ENCODE results near the gene TMEM175. TPM values are rescaled to one million over a fixed set of nuclear protein-coding genes. Genes with fewer than 3 reads are reported as not detected.

Gene TMEM175
- total and polyA plus RNA-seq, 9 of the 15 experiments (the other 6 are each of a cell fraction or from before 2014, with no cell fraction given) = 0.13 to 30.9 (median 9.4) TPM

DNA sequence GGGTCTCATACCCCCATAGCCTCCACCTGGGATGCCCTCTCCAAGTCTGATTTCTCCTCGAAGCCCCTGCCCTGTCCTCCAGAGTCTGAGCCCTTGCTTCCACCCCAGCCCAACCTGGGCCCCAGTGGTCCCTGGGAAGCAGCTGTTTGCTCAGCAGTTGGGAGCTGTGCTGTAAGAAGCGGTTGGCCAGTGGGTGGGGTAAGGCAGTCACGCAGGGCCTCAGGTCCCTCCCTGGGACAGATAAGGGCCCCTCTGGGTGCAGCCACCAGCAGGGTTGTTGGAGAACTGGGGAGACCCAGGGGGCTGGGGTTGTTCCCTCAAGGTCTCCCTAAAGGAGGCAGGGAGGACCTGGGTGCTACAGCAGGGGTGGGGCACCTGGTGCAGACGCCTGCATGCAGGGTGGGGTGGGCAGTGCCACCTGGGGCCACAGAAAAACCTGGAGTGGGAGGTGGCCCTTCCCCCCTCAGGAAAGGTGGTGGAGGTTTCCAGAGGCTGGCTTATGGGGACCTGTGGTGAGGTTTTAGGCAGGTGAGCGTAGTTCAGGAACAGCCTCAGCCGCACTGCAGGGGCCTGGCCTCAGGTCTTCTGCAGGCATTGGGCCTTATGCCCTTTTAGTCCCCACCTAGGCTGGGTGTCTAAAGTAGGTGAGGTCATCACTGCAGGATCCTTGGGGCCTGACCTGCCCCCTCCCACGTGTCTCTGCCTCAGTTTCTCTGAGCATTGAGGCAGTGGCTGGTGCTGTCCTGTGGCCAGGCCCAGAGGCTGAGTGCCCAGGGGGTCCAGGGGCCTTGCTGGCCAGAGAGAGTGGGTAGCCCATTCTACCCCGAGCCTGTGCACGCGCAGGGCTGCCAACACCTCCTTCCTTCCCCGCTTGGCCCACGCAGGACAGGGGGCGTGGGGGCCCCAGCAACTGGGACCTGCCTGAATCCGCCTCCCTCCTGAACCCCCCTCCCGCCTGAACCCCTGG lies 64.1 kb downstream of the TMEM175 start (continued):
- TF ChIP-seq ZNF717 (CRISPR knock-in tag; IDR thresholded peaks at IDR 0.05) (no peak), KLF6 (CRISPR knock-in tag; IDR thresholded peaks at IDR 0.05; ENCODE audit: borderline replicate concordance) (no peak), HDAC3 (IDR thresholded peaks at IDR 0.05; ENCODE audit: borderline replicate concordance, partially characterized antibody) (no peak), NFATC3 (IDR thresholded peaks at IDR 0.05) (no peak), RNF2 (IDR thresholded peaks at IDR 0.05) (peak; percentile 84), TAF1 (IDR thresholded peaks at IDR 0.05; ENCODE audit: control insufficient read depth, extremely low read depth, insufficient read depth, low read length, severe bottlenecking) (peak; percentile 52), CCNT2 (IDR thresholded peaks at IDR 0.05; ENCODE audit: borderline replicate concordance, extremely low read depth, insufficient read length, low read depth, low read length) (peak; percentile 38), BRCA1 (IDR thresholded peaks at IDR 0.05) (no peak), BRCA1 (CRISPR knock-in tag; IDR thresholded peaks at IDR 0.05) (no peak), DMBX1 (CRISPR knock-in tag; IDR thresholded peaks at IDR 0.05; ENCODE audit: borderline replicate concordance) (no peak), KLF1 (tag; IDR thresholded peaks at IDR 0.05) (no peak)
- TF ChIP-seq, protein P1, sequence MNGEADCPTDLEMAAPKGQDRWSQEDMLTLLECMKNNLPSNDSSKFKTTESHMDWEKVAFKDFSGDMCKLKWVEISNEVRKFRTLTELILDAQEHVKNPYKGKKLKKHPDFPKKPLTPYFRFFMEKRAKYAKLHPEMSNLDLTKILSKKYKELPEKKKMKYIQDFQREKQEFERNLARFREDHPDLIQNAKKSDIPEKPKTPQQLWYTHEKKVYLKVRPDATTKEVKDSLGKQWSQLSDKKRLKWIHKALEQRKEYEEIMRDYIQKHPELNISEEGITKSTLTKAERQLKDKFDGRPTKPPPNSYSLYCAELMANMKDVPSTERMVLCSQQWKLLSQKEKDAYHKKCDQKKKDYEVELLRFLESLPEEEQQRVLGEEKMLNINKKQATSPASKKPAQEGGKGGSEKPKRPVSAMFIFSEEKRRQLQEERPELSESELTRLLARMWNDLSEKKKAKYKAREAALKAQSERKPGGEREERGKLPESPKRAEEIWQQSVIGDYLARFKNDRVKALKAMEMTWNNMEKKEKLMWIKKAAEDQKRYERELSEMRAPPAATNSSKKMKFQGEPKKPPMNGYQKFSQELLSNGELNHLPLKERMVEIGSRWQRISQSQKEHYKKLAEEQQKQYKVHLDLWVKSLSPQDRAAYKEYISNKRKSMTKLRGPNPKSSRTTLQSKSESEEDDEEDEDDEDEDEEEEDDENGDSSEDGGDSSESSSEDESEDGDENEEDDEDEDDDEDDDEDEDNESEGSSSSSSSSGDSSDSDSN (IDR thresholded peaks at IDR 0.05; ENCODE audit: borderline replicate concordance in 1 of 2, low read depth in 2 of 2, low read length in 2 of 2) = peak in 1 of 2 experiments; percentile 78; a peak in 1 of 4 replicates
- TF ChIP-seq, protein P2, sequence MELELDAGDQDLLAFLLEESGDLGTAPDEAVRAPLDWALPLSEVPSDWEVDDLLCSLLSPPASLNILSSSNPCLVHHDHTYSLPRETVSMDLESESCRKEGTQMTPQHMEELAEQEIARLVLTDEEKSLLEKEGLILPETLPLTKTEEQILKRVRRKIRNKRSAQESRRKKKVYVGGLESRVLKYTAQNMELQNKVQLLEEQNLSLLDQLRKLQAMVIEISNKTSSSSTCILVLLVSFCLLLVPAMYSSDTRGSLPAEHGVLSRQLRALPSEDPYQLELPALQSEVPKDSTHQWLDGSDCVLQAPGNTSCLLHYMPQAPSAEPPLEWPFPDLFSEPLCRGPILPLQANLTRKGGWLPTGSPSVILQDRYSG (tag; conservative IDR thresholded peaks at IDR 0.05; ENCODE audit: low read depth) = peak; percentile 36; the same call in 1 of the 2 replicates
- TF ChIP-seq, protein P3, sequence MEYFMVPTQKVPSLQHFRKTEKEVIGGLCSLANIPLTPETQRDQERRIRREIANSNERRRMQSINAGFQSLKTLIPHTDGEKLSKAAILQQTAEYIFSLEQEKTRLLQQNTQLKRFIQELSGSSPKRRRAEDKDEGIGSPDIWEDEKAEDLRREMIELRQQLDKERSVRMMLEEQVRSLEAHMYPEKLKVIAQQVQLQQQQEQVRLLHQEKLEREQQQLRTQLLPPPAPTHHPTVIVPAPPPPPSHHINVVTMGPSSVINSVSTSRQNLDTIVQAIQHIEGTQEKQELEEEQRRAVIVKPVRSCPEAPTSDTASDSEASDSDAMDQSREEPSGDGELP (CRISPR knock-in tag; IDR thresholded peaks at IDR 0.05; ENCODE audit: borderline replicate concordance) = peak; percentile 97
- TF ChIP-seq, protein P4, sequence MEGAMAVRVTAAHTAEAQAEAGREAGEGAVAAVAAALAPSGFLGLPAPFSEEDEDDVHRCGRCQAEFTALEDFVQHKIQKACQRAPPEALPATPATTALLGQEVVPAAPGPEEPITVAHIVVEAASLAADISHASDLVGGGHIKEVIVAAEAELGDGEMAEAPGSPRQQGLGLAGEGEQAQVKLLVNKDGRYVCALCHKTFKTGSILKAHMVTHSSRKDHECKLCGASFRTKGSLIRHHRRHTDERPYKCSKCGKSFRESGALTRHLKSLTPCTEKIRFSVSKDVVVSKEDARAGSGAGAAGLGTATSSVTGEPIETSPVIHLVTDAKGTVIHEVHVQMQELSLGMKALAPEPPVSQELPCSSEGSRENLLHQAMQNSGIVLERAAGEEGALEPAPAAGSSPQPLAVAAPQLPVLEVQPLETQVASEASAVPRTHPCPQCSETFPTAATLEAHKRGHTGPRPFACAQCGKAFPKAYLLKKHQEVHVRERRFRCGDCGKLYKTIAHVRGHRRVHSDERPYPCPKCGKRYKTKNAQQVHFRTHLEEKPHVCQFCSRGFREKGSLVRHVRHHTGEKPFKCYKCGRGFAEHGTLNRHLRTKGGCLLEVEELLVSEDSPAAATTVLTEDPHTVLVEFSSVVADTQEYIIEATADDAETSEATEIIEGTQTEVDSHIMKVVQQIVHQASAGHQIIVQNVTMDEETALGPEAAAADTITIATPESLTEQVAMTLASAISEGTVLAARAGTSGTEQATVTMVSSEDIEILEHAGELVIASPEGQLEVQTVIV (CRISPR knock-in tag; IDR thresholded peaks at IDR 0.05; ENCODE audit: borderline replicate concordance) = no peak
- TF ChIP-seq, protein P5, sequence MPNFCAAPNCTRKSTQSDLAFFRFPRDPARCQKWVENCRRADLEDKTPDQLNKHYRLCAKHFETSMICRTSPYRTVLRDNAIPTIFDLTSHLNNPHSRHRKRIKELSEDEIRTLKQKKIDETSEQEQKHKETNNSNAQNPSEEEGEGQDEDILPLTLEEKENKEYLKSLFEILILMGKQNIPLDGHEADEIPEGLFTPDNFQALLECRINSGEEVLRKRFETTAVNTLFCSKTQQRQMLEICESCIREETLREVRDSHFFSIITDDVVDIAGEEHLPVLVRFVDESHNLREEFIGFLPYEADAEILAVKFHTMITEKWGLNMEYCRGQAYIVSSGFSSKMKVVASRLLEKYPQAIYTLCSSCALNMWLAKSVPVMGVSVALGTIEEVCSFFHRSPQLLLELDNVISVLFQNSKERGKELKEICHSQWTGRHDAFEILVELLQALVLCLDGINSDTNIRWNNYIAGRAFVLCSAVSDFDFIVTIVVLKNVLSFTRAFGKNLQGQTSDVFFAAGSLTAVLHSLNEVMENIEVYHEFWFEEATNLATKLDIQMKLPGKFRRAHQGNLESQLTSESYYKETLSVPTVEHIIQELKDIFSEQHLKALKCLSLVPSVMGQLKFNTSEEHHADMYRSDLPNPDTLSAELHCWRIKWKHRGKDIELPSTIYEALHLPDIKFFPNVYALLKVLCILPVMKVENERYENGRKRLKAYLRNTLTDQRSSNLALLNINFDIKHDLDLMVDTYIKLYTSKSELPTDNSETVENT (CRISPR knock-in tag; IDR thresholded peaks at IDR 0.05) = no peak; the same call in 1 of the 2 replicates

Data from K562 (cell line).